Nucleus accumbens (tissue), 56 donors: Measurements from ENCODE around the gene PPP1R12C.

Experiments used
- DNase-seq, 56 donors: peaks; one replicate each; lab custom pipeline; 2025; lab: John Stamatoyannopoulos, UW

The PPP1R12C gene

GRCh38 chr19:55092423-55093318, 24.8 kb downstream of the PPP1R12C start:
- no peak for DNase-seq

DNA sequence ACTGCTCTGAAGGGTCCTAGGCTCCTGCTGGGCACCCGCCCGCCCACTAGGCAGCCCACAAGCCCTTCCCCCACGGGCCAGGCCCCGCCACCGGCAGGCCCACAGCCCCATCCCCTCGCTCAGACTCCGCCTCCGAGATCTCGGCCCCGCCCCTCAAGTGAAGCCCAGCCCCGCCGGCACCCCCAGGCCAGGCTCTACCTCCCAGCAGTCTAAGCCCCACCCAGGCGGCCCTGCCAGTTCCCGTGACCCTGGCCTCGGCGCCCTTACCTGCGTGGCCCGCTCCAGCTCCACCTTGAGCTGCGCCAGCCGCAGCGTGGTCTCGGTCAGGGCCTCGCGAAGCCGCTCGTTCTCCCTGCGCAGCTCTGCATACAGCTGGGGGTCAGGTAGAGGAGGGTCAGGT, 25.5 kb downstream of the PPP1R12C start:
- DNase-seq = no peak

DNA sequence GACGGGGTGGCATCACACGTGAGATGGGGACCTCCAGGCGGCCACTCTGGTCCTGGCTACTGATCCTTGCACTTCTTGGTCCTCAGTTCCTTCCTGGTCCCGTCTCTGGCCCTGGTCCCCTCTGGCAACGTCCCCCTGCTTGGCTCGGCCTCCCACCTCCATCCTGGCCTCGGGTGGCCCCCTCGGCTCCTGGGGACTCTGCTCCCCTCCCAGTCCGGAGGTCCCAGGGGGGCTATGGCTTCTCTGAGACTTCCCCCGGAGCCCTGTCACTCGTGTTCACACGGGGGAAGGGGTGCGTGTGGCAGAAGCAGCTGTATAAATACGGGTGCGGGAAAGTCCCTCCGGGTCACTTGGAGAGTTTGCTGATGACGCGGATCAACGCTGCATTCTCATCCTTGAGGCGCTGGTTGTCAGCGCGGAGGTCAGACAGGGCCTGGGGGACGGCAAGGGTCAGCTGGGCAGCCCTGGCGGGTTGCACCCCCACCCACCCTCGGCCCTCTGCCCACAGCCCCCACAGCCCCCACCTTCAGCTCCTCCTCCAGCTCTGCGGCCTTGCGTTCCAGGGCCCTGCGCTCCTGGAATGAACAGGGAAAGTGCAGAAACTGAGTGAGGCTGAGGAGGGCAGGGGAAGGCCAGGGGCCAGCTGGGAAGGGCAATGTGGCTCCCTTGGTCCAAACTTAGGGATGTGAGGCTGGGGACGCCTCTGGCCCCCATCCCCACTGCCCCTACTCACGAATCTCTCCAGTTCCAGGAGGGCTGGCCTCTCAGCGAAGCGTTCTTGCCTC, 26.1 kb downstream of the PPP1R12C start:
- DNase-seq = no peak

GRCh38 chr19:55090564-55090963, 26.9 kb downstream of the PPP1R12C start:
- no peak for DNase-seq

DNA sequence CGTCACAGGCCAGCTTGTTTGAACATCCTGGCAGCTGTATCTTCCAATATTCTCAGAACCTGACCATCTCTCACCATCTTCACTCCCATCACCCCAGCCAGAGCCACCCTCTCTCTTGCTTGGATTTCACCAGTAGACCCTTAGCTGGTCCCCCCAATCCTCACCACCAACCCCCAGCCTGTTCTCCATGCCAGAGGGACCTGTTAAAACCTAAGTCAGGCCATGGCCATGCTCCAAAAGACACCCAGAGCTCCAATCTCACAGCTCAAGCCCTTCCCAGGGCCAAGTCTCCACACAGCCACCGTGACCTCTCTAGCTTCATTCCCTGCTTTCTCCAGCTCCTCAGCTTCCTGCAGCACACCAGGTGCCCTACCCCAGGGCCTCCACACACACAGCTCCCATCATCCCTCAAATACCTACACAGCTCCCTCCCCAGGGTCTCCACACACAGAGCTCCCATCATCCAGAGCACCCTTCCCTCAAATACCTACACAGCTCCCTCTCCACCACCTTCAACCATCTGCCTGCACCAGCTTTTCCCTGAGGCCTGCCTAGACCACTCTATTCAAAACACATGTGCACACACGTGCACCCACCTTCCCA, 28.0 kb downstream of the PPP1R12C start:
- no peak for DNase-seq

GRCh38 chr19:55088543-55089341, 28.7 kb downstream of the PPP1R12C start:
- DNase-seq = peak in 45 of 56 donors; percentile 1 to 82 (median 34)

GRCh38 chr19:55088021-55088451, 29.4 kb downstream of the PPP1R12C start:
- no peak for DNase-seq

DNA sequence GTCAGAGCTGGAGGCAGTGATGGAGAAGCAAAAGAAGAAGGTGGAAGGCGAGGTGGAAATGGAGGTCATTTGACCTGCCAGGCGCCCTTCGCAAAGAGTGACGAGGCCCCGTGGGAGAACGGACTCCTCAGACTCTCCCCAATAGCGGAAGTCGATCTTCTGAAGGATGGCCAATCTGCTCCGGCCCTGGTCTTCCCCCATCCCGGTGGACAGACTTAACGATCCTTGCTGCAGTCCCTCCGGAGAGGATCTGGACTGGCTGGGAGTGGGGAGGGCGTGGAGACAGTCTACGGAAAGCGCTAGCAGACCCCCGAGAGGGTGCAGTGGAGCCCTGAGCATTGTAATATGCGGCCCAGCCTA, 29.9 kb downstream of the PPP1R12C start:
- no peak for DNase-seq

DNA sequence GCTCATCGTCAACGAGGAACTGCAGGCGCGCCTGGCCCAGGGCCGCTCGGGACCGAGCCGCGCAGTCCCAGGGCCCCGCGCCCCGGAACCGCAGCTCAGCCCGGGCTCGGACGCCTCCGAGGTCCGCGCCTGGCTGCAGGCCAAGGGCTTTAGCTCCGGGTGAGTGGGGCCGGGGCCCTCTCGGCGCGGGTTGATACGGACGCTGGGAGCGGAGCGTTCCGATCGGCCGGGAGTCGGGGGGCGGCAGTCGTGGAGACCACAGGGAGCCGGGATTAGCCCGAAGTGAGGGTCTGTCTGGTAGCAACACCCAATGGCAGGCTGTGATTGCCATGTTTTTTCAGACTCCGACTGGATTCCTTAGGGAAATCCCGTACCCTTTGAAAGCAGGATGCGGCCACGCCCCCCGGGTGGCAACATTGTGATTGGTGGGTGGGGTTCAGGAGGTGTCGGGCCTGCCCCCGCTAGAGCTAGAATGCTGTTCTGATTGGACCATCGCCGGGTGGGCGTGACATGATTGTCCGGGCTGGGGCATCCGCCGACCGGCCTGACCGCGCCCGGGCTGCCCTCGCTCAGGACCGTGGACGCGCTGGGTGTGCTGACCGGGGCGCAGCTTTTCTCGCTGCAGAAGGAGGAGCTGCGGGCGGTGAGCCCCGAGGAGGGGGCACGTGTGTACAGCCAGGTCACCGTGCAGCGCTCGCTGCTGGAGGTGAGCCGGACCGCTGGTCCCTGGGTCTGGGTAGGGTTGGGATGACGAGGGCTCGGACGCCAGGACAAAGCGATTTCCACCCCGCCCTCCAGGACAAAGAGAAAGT, 30.5 kb downstream of the PPP1R12C start:
- DNase-seq = peak in 52 of 56 donors; percentile 25 to 89 (median 66)

- no peak for DNase-seq
Observed at GRCh38 chr19:55085923-55086715, 31.3 kb downstream of the PPP1R12C start.

DNA sequence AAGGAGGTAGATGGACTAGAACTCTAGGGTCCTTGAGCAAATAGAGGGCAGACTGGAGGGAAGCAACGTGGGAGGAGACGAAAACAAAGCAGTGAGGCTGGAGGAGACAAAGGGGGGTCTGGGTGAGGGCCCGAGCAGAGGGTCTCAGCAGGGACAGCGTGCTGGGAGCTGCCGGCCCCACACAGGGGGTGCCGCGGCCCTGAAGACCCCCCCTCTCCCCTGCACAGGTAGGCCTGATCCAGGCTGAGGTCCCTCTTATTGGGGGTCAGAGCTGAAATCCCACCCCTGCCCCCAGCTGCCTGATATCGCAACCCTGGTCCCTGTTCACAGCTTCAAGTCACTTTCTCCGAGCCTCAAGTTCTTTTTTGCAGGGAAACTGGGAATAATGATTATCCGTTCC, 33.0 kb downstream of the PPP1R12C start:
- no peak for DNase-seq

- no peak for DNase-seq
Observed at GRCh38 chr19:55083004-55083850, 34.2 kb downstream of the PPP1R12C start.

GRCh38 chr19:55082020-55082851, 35.2 kb downstream of the PPP1R12C start:
- peak in 1 of 56 donors; percentile 66 for DNase-seq

- DNase-seq = no peak
Observed at GRCh38 chr19:55081770-55082019, 35.7 kb downstream of the PPP1R12C start.

DNA sequence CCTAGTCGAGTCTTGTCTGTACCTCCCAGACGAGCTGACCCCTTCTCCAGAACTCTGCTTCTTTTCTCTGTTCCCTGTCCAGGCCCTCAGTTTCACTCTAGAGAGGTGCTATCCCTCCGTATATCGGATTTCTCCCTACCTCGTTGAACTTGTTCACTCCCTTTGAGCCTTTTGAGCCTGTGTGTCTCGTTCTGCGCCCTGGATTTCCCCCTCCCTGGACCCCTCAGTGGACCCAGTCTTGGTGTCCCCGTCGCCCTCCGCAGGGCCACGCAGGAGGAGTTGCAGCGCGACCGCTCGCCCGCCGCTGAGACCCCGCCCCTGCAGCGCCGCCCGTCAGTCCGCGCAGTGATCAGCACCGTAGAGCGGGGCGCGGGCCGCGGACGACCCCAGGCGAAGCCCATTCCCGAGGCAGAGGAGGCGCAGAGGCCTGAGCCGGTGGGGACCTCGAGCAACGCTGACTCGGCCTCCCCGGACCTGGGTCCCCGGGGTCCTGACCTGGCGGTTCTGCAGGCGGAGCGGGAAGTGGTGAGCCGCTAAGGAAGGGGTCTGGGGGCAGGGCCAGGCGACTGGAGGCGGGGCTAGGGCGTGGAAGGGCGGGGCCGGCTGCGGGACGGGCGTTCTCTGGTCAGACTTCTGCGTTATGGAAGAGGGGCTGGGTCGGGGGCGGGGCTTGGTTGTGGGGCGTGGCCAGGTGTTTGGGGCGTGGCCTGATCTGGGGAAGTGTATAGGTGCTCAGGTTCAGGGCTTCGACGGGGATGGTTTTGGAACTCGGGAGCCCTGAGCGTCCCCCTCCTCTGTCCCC, 36.3 kb downstream of the PPP1R12C start:
- peak in 3 of 56 donors; percentile 12 to 30 (median 20) for DNase-seq
